ENCODE measurements around the gene SFXN4.

The SFXN4 gene

DNA sequence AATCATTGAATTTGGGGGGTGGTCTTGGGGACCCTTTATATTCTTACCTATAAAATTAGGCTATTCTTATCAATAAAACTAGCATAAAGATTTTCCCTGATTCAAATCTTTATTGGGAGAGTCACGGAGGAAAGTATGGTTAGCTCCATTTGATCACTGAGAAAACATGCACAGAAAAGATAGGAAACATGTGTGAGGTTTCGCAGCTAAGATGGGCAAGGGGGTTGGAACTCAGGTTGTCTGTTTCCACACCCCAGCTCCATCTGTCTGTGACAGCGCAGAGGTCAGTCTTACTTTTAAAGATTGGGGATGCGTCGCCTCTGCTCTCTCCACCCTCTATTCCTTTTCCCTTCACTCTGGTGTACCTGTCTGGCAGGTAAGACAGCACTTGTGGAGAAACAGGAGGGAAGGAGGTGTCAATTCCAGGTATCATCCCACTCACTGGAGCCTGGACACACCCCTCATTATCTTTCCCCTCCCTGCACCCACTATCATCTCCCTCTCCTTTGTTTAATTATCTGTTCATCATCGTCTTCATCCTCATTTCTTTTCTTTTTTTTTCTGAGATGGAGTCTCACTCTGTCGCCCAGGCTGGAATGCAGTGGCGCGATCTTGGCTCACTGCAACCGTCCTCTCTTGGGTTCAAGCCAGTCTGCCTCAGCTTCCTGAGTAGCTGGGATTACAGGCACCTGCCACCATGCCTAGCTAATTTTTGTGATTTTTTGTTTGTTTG is 64.0 kb downstream of the SFXN4 start:
- TF ChIP-seq ZNF8 (CRISPR knock-in tag; IDR thresholded peaks at IDR 0.05) (no peak), SNAI2 (CRISPR knock-in tag; IDR thresholded peaks at IDR 0.05) (no peak), GLIS3 (CRISPR knock-in tag; IDR thresholded peaks at IDR 0.05) (no peak), RARB (CRISPR knock-in tag; IDR thresholded peaks at IDR 0.05) (no peak), TOX (CRISPR knock-in tag; IDR thresholded peaks at IDR 0.05; ENCODE audit: borderline replicate concordance) (no peak), CSDC2 (CRISPR knock-in tag; IDR thresholded peaks at IDR 0.05) (no peak), PPARA (CRISPR knock-in tag; IDR thresholded peaks at IDR 0.05; ENCODE audit: borderline replicate concordance) (no peak), ESRRG (CRISPR knock-in tag; IDR thresholded peaks at IDR 0.05) (no peak), ISL1 (CRISPR knock-in tag; IDR thresholded peaks at IDR 0.05) (no peak), ZC3H10 (CRISPR knock-in tag; IDR thresholded peaks at IDR 0.05) (no peak), TCF4 (CRISPR knock-in tag; IDR thresholded peaks at IDR 0.05; ENCODE audit: borderline replicate concordance) (no peak)
- TF ChIP-seq, protein P1, sequence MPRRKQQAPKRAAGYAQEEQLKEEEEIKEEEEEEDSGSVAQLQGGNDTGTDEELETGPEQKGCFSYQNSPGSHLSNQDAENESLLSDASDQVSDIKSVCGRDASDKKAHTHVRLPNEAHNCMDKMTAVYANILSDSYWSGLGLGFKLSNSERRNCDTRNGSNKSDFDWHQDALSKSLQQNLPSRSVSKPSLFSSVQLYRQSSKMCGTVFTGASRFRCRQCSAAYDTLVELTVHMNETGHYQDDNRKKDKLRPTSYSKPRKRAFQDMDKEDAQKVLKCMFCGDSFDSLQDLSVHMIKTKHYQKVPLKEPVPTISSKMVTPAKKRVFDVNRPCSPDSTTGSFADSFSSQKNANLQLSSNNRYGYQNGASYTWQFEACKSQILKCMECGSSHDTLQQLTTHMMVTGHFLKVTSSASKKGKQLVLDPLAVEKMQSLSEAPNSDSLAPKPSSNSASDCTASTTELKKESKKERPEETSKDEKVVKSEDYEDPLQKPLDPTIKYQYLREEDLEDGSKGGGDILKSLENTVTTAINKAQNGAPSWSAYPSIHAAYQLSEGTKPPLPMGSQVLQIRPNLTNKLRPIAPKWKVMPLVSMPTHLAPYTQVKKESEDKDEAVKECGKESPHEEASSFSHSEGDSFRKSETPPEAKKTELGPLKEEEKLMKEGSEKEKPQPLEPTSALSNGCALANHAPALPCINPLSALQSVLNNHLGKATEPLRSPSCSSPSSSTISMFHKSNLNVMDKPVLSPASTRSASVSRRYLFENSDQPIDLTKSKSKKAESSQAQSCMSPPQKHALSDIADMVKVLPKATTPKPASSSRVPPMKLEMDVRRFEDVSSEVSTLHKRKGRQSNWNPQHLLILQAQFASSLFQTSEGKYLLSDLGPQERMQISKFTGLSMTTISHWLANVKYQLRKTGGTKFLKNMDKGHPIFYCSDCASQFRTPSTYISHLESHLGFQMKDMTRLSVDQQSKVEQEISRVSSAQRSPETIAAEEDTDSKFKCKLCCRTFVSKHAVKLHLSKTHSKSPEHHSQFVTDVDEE (CRISPR knock-in tag; IDR thresholded peaks at IDR 0.05) = no peak
- TF ChIP-seq, protein P2, sequence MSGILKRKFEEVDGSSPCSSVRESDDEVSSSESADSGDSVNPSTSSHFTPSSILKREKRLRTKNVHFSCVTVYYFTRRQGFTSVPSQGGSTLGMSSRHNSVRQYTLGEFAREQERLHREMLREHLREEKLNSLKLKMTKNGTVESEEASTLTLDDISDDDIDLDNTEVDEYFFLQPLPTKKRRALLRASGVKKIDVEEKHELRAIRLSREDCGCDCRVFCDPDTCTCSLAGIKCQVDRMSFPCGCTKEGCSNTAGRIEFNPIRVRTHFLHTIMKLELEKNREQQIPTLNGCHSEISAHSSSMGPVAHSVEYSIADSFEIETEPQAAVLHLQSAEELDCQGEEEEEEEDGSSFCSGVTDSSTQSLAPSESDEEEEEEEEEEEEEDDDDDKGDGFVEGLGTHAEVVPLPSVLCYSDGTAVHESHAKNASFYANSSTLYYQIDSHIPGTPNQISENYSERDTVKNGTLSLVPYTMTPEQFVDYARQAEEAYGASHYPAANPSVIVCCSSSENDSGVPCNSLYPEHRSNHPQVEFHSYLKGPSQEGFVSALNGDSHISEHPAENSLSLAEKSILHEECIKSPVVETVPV (CRISPR knock-in tag; IDR thresholded peaks at IDR 0.05) = no peak
- TF ChIP-seq, protein P3, sequence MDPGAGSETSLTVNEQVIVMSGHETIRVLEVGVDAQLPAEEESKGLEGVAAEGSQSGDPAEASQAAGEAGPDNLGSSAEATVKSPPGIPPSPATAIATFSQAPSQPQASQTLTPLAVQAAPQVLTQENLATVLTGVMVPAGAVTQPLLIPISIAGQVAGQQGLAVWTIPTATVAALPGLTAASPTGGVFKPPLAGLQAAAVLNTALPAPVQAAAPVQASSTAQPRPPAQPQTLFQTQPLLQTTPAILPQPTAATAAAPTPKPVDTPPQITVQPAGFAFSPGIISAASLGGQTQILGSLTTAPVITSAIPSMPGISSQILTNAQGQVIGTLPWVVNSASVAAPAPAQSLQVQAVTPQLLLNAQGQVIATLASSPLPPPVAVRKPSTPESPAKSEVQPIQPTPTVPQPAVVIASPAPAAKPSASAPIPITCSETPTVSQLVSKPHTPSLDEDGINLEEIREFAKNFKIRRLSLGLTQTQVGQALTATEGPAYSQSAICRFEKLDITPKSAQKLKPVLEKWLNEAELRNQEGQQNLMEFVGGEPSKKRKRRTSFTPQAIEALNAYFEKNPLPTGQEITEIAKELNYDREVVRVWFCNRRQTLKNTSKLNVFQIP (CRISPR knock-in tag; IDR thresholded peaks at IDR 0.05; ENCODE audit: borderline replicate concordance, low read depth) = no peak
- no peak for ATAC-seq

DNA sequence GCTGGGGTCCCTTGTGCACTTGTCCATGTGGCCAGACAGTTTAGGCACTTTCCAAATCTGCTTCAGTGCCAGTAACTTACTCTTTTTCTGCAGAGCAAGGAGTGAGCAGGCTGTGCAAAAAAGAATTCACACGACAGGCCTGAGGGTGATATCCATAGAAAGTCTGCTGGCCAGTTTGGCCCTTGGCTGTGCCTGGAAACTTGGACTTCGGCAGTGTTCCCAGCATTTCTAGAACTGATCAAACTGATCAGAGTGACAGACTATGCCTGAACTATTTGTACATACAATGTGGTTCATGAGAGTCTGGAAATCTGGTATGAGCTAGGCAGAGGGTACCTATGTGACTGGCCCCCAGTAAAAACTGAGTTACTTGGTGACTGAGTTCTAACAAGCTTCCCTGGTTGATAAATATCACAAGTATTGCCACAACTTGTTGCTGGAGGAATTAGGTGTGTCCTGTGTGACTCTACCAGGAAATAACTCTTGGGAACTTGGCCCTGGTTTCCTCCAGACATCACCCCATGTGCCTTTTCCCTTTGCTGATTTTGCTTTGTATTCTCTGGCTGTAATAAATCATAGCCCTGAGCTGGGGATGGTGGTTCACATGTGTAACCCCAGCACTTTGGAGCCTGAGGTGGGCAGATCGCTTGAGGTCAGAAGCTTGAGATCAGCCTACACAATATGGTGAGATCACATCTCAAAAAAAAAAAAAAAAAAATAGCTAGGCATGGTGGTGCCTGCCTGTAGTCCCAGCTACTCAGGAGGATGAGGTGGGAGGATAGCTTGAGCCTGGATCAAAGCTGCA is 64.9 kb downstream of the SFXN4 start:
- no peak for ATAC-seq
- TF ChIP-seq PPARA (CRISPR knock-in tag; IDR thresholded peaks at IDR 0.05; ENCODE audit: borderline replicate concordance) (no peak), ZFP3 (CRISPR knock-in tag; IDR thresholded peaks at IDR 0.05) (no peak), ZC3H10 (CRISPR knock-in tag; IDR thresholded peaks at IDR 0.05) (no peak), ZNF70 (CRISPR knock-in tag; IDR thresholded peaks at IDR 0.05) (no peak), OSR1 (CRISPR knock-in tag; IDR thresholded peaks at IDR 0.05) (no peak), CSDC2 (CRISPR knock-in tag; IDR thresholded peaks at IDR 0.05) (no peak), BACH2 (CRISPR knock-in tag; IDR thresholded peaks at IDR 0.05; ENCODE audit: borderline replicate concordance) (no peak), ARNTL (CRISPR knock-in tag; IDR thresholded peaks at IDR 0.05; ENCODE audit: borderline replicate concordance, low read depth) (no peak), RARB (CRISPR knock-in tag; IDR thresholded peaks at IDR 0.05) (no peak), SNAI2 (CRISPR knock-in tag; IDR thresholded peaks at IDR 0.05) (no peak), ESRRG (CRISPR knock-in tag; IDR thresholded peaks at IDR 0.05) (no peak), ZNF565 (CRISPR knock-in tag; conservative IDR thresholded peaks at IDR 0.05; ENCODE audit: low read depth) (no peak)
- TF ChIP-seq, protein P3 (CRISPR knock-in tag; IDR thresholded peaks at IDR 0.05; ENCODE audit: borderline replicate concordance, low read depth) = no peak
- TF ChIP-seq, protein P4, sequence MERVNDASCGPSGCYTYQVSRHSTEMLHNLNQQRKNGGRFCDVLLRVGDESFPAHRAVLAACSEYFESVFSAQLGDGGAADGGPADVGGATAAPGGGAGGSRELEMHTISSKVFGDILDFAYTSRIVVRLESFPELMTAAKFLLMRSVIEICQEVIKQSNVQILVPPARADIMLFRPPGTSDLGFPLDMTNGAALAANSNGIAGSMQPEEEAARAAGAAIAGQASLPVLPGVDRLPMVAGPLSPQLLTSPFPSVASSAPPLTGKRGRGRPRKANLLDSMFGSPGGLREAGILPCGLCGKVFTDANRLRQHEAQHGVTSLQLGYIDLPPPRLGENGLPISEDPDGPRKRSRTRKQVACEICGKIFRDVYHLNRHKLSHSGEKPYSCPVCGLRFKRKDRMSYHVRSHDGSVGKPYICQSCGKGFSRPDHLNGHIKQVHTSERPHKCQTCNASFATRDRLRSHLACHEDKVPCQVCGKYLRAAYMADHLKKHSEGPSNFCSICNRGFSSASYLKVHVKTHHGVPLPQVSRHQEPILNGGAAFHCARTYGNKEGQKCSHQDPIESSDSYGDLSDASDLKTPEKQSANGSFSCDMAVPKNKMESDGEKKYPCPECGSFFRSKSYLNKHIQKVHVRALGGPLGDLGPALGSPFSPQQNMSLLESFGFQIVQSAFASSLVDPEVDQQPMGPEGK (CRISPR knock-in tag; IDR thresholded peaks at IDR 0.05; ENCODE audit: borderline replicate concordance) = no peak
